CD14-positive monocyte (primary cell): ENCODE data around the gene PTPRD. TPM values are rescaled to one million over a fixed set of nuclear protein-coding genes. Genes with fewer than 3 reads are reported as not detected.

Source experiments
- DNase-seq, 3 donors: peaks; one replicate each; pipeline ENCODE4 v3.0.0-alpha.2; 2011 to 2022
- H2AFZ ChIP-seq: 2 replicates; pipeline ENCODE4 v1.6.0; 2012; ENCODE audit warnings: mild to moderate bottlenecking, low read depth, low read length, inconsistent platforms; ENCODE audit not compliant: insufficient read depth, poor library complexity, severe bottlenecking
- H3K27ac ChIP-seq, 2 donors: 1 replicate in 1 of 2; 2 replicates in 1 of 2; pipeline ENCODE4 v1.5.1; 2012 to 2013; ENCODE audit warnings: low read length in 2 of 2, control low read depth in 1 of 2, inconsistent platforms in 1 of 2, low read depth in 1 of 2, mild to moderate bottlenecking in 1 of 2
- H3K27me3 ChIP-seq, 2 donors: one replicate each; pipeline versions ENCODE4 v1.6.0 to v1.6.1; 2011 to 2013; ENCODE audit warnings: low read length in 2 of 2; ENCODE audit not compliant: control insufficient read depth in 2 of 2, insufficient read depth in 2 of 2
- H3K36me3 ChIP-seq, 2 donors: replicated peaks in 1 of 2; 1 replicate in 1 of 2; 2 replicates in 1 of 2; pipeline versions ENCODE4 v1.5.1 to v1.6.1; 2012 to 2013; ENCODE audit warnings: low read length in 2 of 2, control low read depth in 1 of 2, inconsistent platforms in 1 of 2, mild to moderate bottlenecking in 1 of 2; ENCODE audit not compliant: insufficient read depth in 2 of 2, control insufficient read depth in 1 of 2
- H3K4me1 ChIP-seq, 2 donors: 1 replicate in 1 of 2; 2 replicates in 1 of 2; pipeline versions ENCODE4 v1.5.1 to v1.6.1; 2012 to 2013; ENCODE audit warnings: low read length in 2 of 2, control low read depth in 1 of 2, inconsistent platforms in 1 of 2, mild to moderate bottlenecking in 1 of 2, moderate library complexity in 1 of 2; ENCODE audit not compliant: insufficient read depth in 2 of 2, control insufficient read depth in 1 of 2
- H3K4me2 ChIP-seq: replicated peaks from 2 replicates; pipeline ENCODE3; 2012; ENCODE audit warnings: low read length, moderate library complexity, mild to moderate bottlenecking; ENCODE audit not compliant: poor library complexity, severe bottlenecking; ENCODE audit errors: extremely low read depth
- H3K4me3 ChIP-seq, 3 experiments: fragments of 200-600 bp in 1 of 3; sonication (generic) in 1 of 3; replicated peaks in 1 of 3; 1 replicate in 2 of 3; 2 replicates in 1 of 3; pipeline ENCODE4 v1.5.1; 2011 to 2013; ENCODE audit warnings: low read length in 3 of 3, mild to moderate bottlenecking in 3 of 3, control low read depth in 2 of 3, low read depth in 2 of 3, inconsistent platforms in 1 of 3, moderate library complexity in 1 of 3
- H3K79me2 ChIP-seq: 2 replicates; pipeline ENCODE4 v1.6.0; 2012; ENCODE audit warnings: mild to moderate bottlenecking, control low read depth, inconsistent platforms, low read length, moderate library complexity; ENCODE audit not compliant: insufficient read depth
- H3K9ac ChIP-seq: 2 replicates; pipeline ENCODE4 v1.6.0; 2017; ENCODE audit warnings: low read length, mild to moderate bottlenecking; ENCODE audit not compliant: insufficient read depth, poor library complexity, severe bottlenecking
- H3K9me3 ChIP-seq, 2 donors: replicated peaks in 1 of 2; 1 replicate in 1 of 2; 2 replicates in 1 of 2; pipeline versions ENCODE4 v1.5.1 to v1.6.1; 2012 to 2013; ENCODE audit warnings: low read length in 2 of 2, control low read depth in 1 of 2; ENCODE audit not compliant: control insufficient read depth in 1 of 2, insufficient read depth in 1 of 2
- H4K20me1 ChIP-seq: 2 replicates; pipeline ENCODE4 v1.6.0; 2012; ENCODE audit warnings: mild to moderate bottlenecking, low read length, control low read depth, moderate library complexity; ENCODE audit not compliant: insufficient read depth
- H3K27ac Mint-ChIP-seq, 7 donors: one replicate each; pipeline ENCODE4 v1.8.0; 2020; ENCODE audit warnings: mild to moderate bottlenecking in 7 of 7, mixed read lengths in 7 of 7, moderate library complexity in 6 of 7, inconsistent platforms in 2 of 7
- H3K27me3 Mint-ChIP-seq, 3 donors: one replicate each; pipeline ENCODE4 v1.8.0; 2021 to 2022; ENCODE audit warnings: low read depth in 3 of 3, mild to moderate bottlenecking in 3 of 3, mixed read lengths in 3 of 3, moderate library complexity in 3 of 3, inconsistent platforms in 1 of 3
- H3K36me3 Mint-ChIP-seq, 2 donors: one replicate each; pipeline ENCODE4 v1.8.0; 2020; ENCODE audit warnings: mixed read lengths in 2 of 2, inconsistent platforms in 1 of 2, mild to moderate bottlenecking in 1 of 2
- H3K4me1 Mint-ChIP-seq: one replicate; pipeline ENCODE4 v1.8.0; 2020; ENCODE audit warnings: mild to moderate bottlenecking, mixed read lengths
- H3K4me3 Mint-ChIP-seq, 2 donors: one replicate each; pipeline ENCODE4 v1.8.0; 2020; ENCODE audit warnings: mild to moderate bottlenecking in 2 of 2, mixed read lengths in 2 of 2, moderate library complexity in 1 of 2
- H3K9me3 Mint-ChIP-seq, 7 donors: one replicate each; pipeline ENCODE4 v1.8.0; 2020 to 2022; ENCODE audit warnings: mixed read lengths in 7 of 7, mild to moderate bottlenecking in 6 of 7, moderate library complexity in 6 of 7, inconsistent platforms in 2 of 7
- CTCF ChIP-seq: fragments of 200-600 bp; IDR thresholded peaks from one replicate; pipeline ENCODE4 v1.8.0; 2022; ENCODE audit warnings: antibody characterized with exemption, mild to moderate bottlenecking
- WGBS: methylation state at CpG from one replicate; pipeline ENCODE4 v1.1.5; 2013; ENCODE audit warnings: missing lambda C conversion rate; ENCODE audit not compliant: insufficient coverage; 5-methylcytosine and 5-hydroxymethylcytosine counted together
- intact Hi-C, 2 donors: fragments of 100-400 bp; cut with micrococcal nuclease; formaldehyde crosslinking; loops; one replicate each; pipeline versions ENCODE4 v1.15.0 to v1.15.1; 2023
- polyA plus RNA-seq, 3 donors: library from polyadenylated mRNA; depleted of rRNA in 1 of 3; unstranded in 2 of 3; stranded (reverse) in 1 of 3; fragments of 300-500 nt in 2 of 3; fragments of >200 nt in 1 of 3; fragmentation: Illumina TruSeq in 2 of 3; gene quantifications; 1 replicate in 2 of 3; 2 replicates in 1 of 3; pipeline ENCODE4 v1.2.3, GENCODE V29; 2012 to 2021

PTPRD gene
- polyA plus RNA-seq, 3 donors, result not detected

GRCh38 chr9:10447036-10447435 is 165.8 kb downstream of the PTPRD start:
- no peaks in the 10 kb centered on the region for H4K20me1 ChIP-seq
- H3K4me3 ChIP-seq, result no peak overlapping the region
- H3K36me3 Mint-ChIP-seq, result no peaks in the 10 kb centered on the region
- no peak overlapping the region for H3K27ac ChIP-seq
- TF ChIP-seq CTCF, result no peak
- intact Hi-C loops, result no loop called here
- H3K9ac ChIP-seq, result no peak overlapping the region
- no peak overlapping the region for H2AFZ ChIP-seq
- no peaks in the 10 kb centered on the region for H3K36me3 ChIP-seq
- H3K27me3 ChIP-seq, result no peaks in the 10 kb centered on the region
- no peaks in the 10 kb centered on the region for H3K79me2 ChIP-seq
- H3K27me3 Mint-ChIP-seq, result no peaks in the 10 kb centered on the region
- no peak for DNase-seq
- WGBS, result 50% methylated on average over 1 of the region's 3 CpGs
- H3K9me3 ChIP-seq, result peaks cover 0 to 4% of the 10 kb centered on the region in 2 donors
- H3K4me2 ChIP-seq, result no peak overlapping the region
- no peak overlapping the region for H3K27ac Mint-ChIP-seq
- no peak overlapping the region for H3K4me3 Mint-ChIP-seq
- H3K4me1 Mint-ChIP-seq, result no peaks in the 10 kb centered on the region
- H3K9me3 Mint-ChIP-seq, result peaks cover 0 to 4% (median 3%) of the 10 kb centered on the region in 7 donors
- H3K4me1 ChIP-seq, result no peaks in the 10 kb centered on the region

DNA sequence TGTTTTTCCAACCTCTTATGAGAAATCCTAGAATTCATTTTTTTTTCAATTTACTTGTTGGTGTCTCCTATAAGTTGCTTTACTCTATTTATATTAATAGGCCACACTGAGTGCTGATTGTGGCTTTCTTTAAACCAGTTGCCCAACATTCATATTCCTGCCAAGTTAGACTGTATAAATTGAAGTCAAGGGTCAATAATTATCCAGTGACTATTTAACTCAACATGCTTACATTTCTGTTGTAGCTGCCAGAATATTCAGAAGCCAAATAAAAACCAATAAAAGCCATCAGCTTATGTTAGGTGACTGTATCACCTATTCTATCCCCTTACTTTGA is 169.0 kb downstream of the PTPRD start:
- Histone ChIP-seq H3K4me2 (no peak overlapping the region), H3K79me2 (no peaks in the 10 kb centered on the region), H3K27ac (no peak overlapping the region), H3K27me3 (no peaks in the 10 kb centered on the region), H2AFZ (no peak overlapping the region), H3K4me3 (no peak overlapping the region), H3K9me3 (peaks cover 0 to under 1% of the 10 kb centered on the region in 2 donors), H3K9ac (no peak overlapping the region), H3K4me1 (no peaks in the 10 kb centered on the region), H4K20me1 (no peaks in the 10 kb centered on the region), H3K36me3 (no peaks in the 10 kb centered on the region)
- no peak for TF ChIP-seq CTCF
- no peak for DNase-seq
- Mint-ChIP-seq H3K9me3 (peaks cover 0 to 2% (median 0%) of the 10 kb centered on the region in 7 donors), H3K27ac (no peak overlapping the region), H3K27me3 (no peaks in the 10 kb centered on the region), H3K36me3 (no peaks in the 10 kb centered on the region), H3K4me3 (no peak overlapping the region), H3K4me1 (no peaks in the 10 kb centered on the region)
- intact Hi-C loops, result no loop called here
